ENCODE data around the gene PSD2.
A peak's percentile ranks its signal among the peaks of the same experiment; 100 is the strongest.

Gene PSD2

DNA sequence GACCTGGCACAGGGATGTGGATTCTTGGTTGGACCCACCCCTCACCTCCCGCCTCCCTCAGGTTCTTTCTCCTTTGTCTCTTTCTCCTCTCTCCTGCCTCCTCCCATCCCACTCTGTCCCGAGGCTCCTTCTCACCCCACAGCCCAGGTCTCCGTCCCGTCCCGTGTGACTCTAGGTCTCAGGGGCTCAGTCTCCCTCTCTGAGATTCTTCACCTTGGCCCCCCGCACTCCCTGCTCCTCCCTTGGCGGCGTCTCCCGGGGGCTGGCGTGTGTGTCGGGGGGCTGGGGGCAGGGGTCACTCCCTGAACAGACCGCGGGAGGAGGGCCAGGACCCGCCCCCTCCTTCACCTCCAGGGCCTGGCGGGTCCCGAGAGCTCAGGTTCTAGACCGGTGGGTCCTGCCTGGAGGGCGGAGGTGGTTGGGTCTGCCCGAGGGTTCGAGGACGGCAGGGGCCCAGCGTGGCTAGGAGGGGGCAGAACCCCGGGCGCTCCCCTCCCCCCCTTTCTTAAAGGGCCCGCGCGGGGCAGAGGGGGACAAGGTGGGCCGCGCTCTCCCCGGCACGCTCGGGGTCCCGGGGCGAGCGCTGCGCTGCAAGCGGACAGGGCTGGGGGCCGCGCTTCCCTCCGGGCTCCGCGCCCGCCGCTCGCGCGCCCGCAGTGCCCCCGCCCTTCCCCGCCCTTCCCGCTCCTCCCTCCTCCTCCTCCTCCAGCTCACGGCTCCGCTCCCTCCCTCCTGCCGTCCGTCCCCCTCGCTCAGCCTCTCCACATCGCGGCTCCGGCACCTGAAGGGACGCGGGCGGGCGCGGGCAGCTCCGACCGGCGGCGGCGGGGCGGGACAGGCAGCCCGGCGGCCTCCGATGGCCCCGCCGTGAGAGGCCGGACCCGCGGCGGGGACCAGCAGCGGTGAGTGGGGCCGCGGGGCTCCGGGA, at the start of gene PSD2:
PSD2 (plus strand) TSS at position 735 of the 928 bp plus-strand sequence. CDS start 13,633 bp downstream, outside the sequence.
- no peak for DNase-seq (ENCODE audit: low read depth)

GRCh38 chr5:139746691-139747582, 48.7 kb upstream of the PSD2 start:
- DNase-seq (ENCODE audit: low read depth) = peak; percentile 49

DNA sequence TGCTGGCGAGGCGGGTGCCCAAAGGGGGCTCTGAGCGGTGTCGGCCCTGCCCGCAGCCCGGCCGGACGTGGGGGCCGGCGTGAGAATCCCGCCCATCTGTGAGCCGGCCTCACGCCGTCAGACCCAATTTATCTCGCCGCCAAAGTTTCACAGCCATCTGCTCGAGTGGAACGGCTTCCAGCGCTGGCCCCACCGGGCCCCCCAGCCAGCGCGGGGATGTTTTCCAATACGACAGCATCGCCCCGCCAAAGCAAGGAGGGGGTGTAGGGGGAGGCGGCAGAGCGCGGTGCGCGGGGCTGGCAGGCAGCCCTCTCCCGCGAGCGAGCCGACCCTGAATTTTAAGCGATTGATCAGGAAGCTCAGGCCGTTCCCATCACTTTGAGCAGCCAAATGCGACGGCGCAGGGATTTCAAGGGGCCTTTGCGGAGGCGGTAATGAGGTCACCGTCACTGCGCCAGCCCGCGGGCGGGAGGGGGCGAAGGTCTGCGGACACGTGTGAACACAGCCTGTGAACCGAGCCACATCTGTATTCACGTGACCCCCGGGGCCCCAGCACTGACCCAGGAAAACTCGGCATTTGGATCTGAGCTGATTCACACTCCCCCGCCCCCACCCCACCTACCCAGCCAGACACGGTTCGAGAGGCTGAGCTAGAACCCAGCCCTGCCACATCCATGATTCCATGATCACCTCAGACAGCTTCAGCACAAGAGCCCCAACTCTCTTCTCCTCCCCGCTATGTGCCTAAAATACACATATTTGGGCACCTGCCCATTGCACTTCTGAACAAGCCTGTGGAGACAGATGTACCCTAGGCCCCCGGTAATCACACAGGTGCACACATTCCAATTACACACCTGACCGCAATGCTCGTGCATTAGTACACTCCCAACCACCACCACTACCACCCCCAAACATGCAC, 47.8 kb upstream of the PSD2 start:
- DNase-seq (ENCODE audit: low read depth) = peak; percentile 40

- no peak for DNase-seq (ENCODE audit: low read depth)
Measured at GRCh38 chr5:139748505-139748826, 47.1 kb upstream of the PSD2 start.

- no peak for DNase-seq (ENCODE audit: low read depth)
Measured at GRCh38 chr5:139749242-139749641, 46.4 kb upstream of the PSD2 start.

DNA sequence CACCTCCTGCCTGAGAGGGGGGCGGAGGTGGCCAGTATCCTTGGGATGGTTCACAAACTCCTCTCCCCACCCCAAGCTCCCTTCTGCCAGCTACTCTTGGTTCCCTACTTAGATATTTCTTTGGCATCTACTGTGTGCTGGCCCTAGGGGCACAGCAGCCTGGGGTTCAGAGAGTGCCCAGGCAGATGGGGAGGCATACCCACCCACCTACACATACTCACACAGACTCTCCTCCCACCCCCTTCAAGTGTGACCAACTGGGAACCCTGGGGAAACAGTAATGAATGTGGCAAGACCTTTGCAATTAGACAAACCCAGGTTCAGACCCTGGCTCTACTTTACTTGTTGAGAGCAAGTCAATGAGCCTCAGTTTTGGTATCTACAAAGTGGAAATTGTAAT, 44.4 kb upstream of the PSD2 start:
- DNase-seq (ENCODE audit: low read depth) = no peak

DNA sequence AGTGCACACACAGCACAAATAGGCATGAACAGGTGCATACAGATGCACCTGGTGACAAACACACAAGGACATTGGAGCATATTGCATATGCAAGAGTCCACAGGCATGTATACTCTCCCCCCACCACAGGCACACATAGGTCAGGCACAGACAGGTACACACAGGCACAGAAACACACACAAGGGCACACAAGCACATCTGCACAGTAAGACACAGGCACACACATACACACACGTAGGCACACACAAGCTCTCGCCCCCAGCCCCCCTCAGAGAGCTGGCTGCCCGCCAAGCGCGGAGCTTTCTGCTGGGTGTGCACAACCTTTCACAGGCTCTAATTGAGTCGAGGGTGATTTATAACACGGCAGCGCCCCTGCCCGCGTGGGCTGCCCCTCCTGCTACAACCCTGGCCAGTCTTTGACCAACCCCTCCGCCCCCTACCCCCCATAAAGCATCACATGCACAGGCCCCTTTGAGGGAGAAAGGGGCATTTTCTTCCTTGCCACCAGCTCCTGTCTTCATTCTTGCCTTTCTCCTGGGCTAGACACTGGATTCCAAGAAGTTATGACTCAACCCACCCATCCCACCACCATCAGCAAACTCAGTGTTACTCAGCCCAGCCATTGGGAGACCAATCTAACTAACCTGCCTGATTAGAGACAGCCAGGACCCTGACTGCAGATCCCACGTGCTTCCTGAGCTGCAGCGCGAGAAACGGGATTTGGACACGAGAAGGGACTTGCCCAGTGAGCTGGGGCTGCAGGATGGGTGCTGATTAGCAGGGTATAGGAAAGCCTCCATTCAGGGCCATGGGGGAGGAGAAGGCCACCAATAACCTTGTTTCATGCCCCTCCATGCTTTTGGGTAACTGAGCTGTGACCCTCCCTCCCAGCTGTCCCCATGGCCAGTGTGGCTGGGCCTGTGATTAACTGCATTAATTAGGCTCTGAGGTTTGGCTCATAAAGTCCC, 42.8 kb upstream of the PSD2 start:
- DNase-seq (ENCODE audit: low read depth) = no peak

DNA sequence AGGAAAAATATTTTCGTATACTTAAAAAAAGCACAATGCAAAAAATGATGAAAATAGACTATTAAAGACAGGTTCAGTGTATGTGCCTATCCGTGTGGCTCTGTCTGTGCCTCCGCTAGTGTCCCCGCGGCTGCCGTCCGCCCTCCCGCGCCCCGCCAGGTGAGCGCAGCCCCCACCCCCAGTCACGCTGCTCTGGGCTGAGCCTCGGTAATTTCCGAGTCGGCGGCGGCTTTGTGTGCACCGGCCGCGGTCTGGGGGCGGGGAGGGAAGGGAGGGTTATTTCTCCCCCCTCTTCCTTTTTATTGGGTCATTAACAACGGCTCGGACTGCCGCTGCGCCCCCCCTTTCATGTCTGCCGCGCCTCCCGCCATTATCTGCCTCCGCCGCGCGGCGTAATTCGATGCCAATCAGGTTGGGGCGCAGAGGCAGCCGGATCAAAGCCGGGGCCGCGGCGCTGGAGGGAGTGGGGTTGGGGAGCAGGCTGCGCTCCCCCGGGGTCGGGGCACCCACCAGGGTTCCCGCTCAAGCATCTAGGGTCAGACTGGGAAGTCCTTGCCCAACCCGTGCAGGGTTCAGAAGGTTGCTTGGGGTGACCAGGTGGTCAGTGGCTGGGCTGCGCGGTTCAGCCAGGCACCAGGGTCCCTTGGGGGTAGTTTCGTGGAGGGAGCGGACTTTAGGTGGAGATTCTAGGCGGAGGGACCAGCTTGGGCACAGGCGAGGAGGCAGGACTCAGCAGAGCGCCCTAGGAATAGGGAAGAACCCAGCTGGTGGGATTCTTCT, 39.5 kb upstream of the PSD2 start:
- no peak for DNase-seq (ENCODE audit: low read depth)

DNA sequence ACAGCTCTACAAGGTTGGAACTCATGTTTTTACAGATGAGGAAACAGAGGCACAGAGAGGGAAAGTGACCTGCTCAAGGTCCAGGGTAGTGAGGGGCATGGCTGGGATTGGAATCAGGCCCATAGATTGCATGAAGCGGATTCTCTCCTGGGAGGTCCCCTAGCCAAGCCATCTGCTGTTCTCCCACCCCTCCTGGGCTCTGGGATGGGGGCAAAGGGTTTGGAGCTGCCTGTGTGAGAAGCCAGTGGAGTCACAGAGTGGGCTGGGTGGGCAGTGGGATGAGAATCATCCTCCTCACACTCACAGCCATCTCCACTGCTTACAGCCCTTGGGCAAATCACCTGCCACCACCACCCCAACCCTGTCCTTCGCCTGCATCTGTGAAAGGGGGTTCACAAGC, 38.6 kb upstream of the PSD2 start:
- no peak for DNase-seq (ENCODE audit: low read depth)

GRCh38 chr5:139757727-139758509, 37.7 kb upstream of the PSD2 start:
- no peak for DNase-seq (ENCODE audit: low read depth)

- DNase-seq (ENCODE audit: low read depth) = no peak
Measured at GRCh38 chr5:139758510-139759075, 37.0 kb upstream of the PSD2 start.

DNA sequence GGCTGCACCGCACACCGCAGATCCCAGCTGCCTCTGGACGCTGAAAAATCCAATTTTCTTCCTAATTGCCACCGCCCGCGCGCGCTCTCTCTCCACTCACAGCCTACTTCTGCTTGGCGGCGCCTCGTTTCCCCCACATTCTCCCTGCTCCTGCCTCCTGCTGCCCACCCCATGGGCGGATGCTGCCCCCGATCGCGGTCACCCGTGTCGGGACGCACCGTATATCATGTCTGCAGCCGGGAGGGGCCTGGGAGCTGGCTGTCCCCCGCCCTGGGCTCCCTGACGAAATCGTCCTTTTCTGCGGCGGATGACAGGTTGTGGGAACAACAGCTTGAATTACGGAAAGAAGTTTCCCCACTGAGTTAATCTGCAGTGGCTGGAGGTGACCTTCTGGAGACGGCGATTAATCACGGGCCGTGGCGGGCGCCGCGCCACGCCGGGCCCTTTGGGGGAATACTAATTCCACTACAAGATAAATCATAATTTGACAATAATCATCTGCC, 36.3 kb upstream of the PSD2 start:
- no peak for DNase-seq (ENCODE audit: low read depth)

DNA sequence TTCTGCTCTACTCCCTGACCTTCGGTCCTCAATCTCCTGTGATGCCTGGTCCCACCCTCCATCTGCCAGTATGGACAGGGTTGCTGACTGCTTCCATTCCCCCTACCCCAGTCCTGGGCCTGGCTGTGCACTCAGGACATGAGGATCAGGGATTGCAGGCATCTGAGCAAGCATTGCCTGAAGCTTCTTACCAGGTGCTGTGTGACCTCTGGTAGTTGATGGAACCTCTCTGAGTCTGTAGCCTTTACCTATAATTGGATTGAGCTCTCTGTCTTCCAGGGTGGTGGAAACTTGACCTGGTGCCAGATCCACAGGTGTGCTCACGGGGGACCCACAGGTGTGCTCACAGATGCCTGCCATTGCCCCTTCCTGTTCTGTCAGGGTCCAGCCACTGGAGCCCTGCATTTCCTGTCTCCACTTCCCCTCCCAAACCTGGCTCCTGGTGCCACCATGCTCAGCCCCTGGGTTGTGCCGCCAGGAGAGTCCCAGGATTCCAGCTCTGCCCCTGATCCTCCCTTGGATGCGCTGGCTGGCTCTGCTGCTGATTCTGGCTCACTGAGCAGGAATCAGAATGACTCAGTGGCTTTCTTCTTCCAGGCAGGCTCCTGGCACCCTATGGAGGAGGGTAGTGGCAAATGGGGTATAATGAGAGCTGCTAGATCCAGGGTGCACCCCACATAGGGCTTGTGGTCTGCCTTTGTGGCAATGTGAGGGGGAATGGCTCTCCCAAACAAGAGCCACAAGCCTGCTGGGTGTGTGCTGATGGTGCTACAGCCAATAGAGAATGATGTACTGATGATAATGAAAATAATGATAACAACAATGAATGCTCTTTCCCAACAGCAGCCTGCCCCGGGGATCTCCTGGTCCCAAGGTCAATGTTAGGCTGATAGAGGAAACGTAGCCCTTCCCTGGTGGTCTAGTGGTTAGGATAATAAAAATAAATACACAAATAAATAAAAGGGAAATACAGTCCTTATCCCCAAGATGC, 35.2 kb upstream of the PSD2 start:
- DNase-seq (ENCODE audit: low read depth) = no peak

GRCh38 chr5:139761057-139761450, 34.6 kb upstream of the PSD2 start:
- no peak for DNase-seq (ENCODE audit: low read depth)

- DNase-seq (ENCODE audit: low read depth) = no peak
Measured at GRCh38 chr5:139761501-139761900, 34.1 kb upstream of the PSD2 start.

GRCh38 chr5:139762615-139763170, 32.9 kb upstream of the PSD2 start:
- no peak for DNase-seq (ENCODE audit: low read depth)

Measured in activated T-cell treated with anti-CD3 and anti-CD28 coated beads for 48 hours (primary cell).